Nephron (organoid): ENCODE data around the gene RNF26.

Experiments used
- H3K27ac Mint-ChIP-seq, 3 experiments: 2 replicates each; pipeline ENCODE4 v1.8.0; 2020; ENCODE audit warnings: mixed read lengths in 3 of 3, mild to moderate bottlenecking in 2 of 3, moderate library complexity in 1 of 3
- H3K27me3 Mint-ChIP-seq: 2 replicates; pipeline ENCODE4 v1.8.0; 2021; ENCODE audit warnings: low read depth, mild to moderate bottlenecking, moderate library complexity, mixed read lengths
- H3K36me3 Mint-ChIP-seq: 2 replicates; pipeline ENCODE4 v1.8.0; 2020; ENCODE audit warnings: low read depth, mixed read lengths
- H3K4me1 Mint-ChIP-seq: 2 replicates; pipeline ENCODE4 v1.8.0; 2020; ENCODE audit warnings: mixed read lengths
- H3K4me3 Mint-ChIP-seq, 3 experiments: 2 replicates each; pipeline ENCODE4 v1.8.0; 2020; ENCODE audit warnings: mild to moderate bottlenecking in 3 of 3, mixed read lengths in 3 of 3, moderate library complexity in 2 of 3
- H3K9me3 Mint-ChIP-seq: 2 replicates; pipeline ENCODE4 v1.8.0; 2020; ENCODE audit warnings: mixed read lengths
- TF ChIP-seq, protein P1 (sequence below), 3 experiments: fragments of 200-600 bp; sonication (generic); IDR thresholded peaks; one replicate each; pipeline ENCODE4 v1.5.0; 2021; ENCODE audit warnings: antibody characterized with exemption in 3 of 3; ENCODE audit not compliant: unreplicated experiment in 3 of 3

RNF26 gene

DNA sequence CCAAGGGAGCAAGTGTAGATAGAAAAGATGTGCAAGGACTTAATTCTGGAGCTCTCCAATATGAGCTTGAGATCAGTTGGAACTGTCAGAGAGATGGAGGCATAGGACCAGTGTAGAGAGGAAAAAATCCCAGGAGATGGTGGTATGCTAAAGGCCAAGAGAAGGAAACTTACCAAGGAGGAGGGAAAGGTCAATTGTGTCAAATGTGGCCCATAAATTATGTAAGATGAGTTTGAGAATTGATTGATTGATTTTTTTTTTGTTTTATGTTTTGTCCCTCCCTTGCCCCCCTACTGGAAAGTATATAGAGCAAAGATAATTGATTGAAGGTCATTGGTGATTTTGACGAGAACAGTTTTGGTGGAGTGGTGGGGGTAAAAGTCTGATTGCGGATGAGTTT lies 50.0 kb downstream of the RNF26 start:
- Mint-ChIP-seq H3K36me3 (no peaks in the 10 kb centered on the region), H3K4me1 (peaks cover 8% of the 10 kb centered on the region)
- TF ChIP-seq, protein P1, sequence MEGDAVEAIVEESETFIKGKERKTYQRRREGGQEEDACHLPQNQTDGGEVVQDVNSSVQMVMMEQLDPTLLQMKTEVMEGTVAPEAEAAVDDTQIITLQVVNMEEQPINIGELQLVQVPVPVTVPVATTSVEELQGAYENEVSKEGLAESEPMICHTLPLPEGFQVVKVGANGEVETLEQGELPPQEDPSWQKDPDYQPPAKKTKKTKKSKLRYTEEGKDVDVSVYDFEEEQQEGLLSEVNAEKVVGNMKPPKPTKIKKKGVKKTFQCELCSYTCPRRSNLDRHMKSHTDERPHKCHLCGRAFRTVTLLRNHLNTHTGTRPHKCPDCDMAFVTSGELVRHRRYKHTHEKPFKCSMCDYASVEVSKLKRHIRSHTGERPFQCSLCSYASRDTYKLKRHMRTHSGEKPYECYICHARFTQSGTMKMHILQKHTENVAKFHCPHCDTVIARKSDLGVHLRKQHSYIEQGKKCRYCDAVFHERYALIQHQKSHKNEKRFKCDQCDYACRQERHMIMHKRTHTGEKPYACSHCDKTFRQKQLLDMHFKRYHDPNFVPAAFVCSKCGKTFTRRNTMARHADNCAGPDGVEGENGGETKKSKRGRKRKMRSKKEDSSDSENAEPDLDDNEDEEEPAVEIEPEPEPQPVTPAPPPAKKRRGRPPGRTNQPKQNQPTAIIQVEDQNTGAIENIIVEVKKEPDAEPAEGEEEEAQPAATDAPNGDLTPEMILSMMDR (IDR thresholded peaks at IDR 0.05; ENCODE audit: unreplicated experiment in 3 of 3) = no peak

More for the DNA sequence above, 50.0 kb downstream of the RNF26 start:
- Mint-ChIP-seq H3K9me3 (no peaks in the 10 kb centered on the region), H3K27ac (no peak overlapping the region), H3K4me3 (no peak overlapping the region), H3K27me3 (peaks cover 5% of the 10 kb centered on the region)
